Stimulated activated CD4-positive, alpha-beta T cell treated with anti-CD3 and anti-CD28 coated beads, TNF-alpha, amount 100 ng/mL, for 24 hours (primary cell): Measurements from ENCODE around the gene NCSTN.

Experiments
- DNase-seq, 3 experiments: peaks; one replicate each; pipeline ENCODE4 v3.0.0-alpha.2; 2020; ENCODE audit warnings: low read depth in 3 of 3

NCSTN gene

GRCh38 chr1:160406131-160406968, 63.2 kb downstream of the NCSTN start:
- no peak for DNase-seq

- DNase-seq, result no peak
Measured at GRCh38 chr1:160407839-160408801, 64.9 kb downstream of the NCSTN start.
